ENCODE results near the gene MGAT4B.

DNA sequence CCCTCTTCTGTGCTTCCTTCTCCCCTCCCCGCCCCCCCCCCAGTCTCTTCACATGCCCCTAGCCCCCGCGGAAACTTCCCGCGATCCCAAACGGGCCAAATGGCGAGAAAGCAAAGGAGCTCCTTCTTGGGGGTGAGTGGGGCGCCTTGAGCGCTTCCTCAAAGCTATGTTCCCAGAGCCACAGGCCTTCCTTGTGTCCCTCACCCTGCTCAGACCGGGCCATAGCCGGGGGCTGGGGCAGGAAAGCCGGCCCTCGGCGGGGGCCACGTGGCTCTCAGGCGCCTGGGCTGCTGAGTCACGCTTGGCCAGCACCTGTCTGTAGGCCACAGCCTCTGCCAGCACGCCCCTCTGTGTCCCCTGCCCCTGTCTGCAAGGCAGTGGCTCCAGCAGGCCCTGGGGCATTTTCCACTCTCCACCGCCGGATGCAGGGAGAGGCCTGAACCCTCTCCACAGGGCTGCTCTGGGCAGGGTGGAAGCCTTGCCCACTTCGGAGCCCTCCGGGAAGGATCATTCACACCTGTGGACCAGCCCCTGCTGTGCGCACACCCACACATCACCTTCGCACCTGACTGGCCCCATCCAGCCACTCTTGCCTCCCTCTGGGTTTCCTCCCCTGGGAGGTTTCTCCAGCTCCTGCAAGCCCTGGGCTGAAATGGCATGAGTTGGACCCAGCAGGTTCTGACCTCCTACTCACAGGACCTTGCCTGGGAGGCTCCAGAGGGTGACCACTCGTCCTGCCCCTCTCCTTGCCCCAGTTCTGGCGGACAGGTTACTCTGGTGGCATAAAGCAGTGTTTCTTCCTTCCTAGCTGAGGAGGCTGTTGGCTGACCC is 12.8 kb upstream of the MGAT4B start:
- TF ChIP-seq, protein P1, sequence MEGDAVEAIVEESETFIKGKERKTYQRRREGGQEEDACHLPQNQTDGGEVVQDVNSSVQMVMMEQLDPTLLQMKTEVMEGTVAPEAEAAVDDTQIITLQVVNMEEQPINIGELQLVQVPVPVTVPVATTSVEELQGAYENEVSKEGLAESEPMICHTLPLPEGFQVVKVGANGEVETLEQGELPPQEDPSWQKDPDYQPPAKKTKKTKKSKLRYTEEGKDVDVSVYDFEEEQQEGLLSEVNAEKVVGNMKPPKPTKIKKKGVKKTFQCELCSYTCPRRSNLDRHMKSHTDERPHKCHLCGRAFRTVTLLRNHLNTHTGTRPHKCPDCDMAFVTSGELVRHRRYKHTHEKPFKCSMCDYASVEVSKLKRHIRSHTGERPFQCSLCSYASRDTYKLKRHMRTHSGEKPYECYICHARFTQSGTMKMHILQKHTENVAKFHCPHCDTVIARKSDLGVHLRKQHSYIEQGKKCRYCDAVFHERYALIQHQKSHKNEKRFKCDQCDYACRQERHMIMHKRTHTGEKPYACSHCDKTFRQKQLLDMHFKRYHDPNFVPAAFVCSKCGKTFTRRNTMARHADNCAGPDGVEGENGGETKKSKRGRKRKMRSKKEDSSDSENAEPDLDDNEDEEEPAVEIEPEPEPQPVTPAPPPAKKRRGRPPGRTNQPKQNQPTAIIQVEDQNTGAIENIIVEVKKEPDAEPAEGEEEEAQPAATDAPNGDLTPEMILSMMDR (IDR thresholded peaks at IDR 0.05) = no peak
- TF ChIP-seq POLR2A (IDR thresholded peaks at IDR 0.05) = no peak

Measured in transverse colon (tissue), 3 donors.